SH-SY5Y (cell line): ENCODE data around the gene ATP11C.

ENCODE experiments used
- GATA2 ChIP-seq: IDR thresholded peaks from 2 replicates; pipeline ENCODE4 v1.6.1; 2011; ENCODE audit warnings: mild to moderate bottlenecking, low read depth, low read length
- GATA3 ChIP-seq: IDR thresholded peaks from 2 replicates; pipeline ENCODE4 v1.6.1; 2011; ENCODE audit warnings: low read depth, mild to moderate bottlenecking, low read length, moderate library complexity

- TF ChIP-seq GATA2 = no peak
- no peak for TF ChIP-seq GATA3
Measured at GRCh38 chrX:139759637-139760036, 173.2 kb downstream of the ATP11C start.
